WTC11 (cell line): ENCODE measurements around the gene SH3BP2. TPM values are rescaled to one million over a fixed set of nuclear protein-coding genes. Genes with fewer than 3 reads are reported as not detected.

Experiments
- ATAC-seq: fragments of 200-7000 bp; cut with Tn5 transposase; 2 replicates; pipeline ENCODE4 v1.10.0; 2021; ENCODE audit warnings: mild to moderate bottlenecking, moderate library complexity
- CTCF ChIA-PET: fragments of 300-600 bp; sonication (Branson Sonifier 250); formaldehyde crosslinking; loops from one replicate; lab custom pipeline; 2021; ENCODE audit warnings: antibody characterized with exemption; lab: Charles Lee
- POLR2A ChIA-PET: fragments of 350-600 bp; sonication (Branson Sonifier 250); formaldehyde crosslinking; loops from one replicate; lab custom pipeline; 2021; ENCODE audit warnings: antibody characterized with exemption; lab: Charles Lee
- DNase-seq: peaks from one replicate; pipeline ENCODE4 v3.0.0; 2021; ENCODE audit warnings: low spot score
- H3K27ac Mint-ChIP-seq: 2 replicates; pipeline ENCODE4 v1.8.0; 2021; ENCODE audit warnings: mixed read lengths
- H3K27me3 Mint-ChIP-seq: 2 replicates; pipeline ENCODE4 v1.8.0; 2021; ENCODE audit warnings: low read depth, mild to moderate bottlenecking, moderate library complexity, mixed read lengths
- H3K36me3 Mint-ChIP-seq: 2 replicates; pipeline ENCODE4 v1.8.0; 2021; ENCODE audit warnings: mixed read lengths
- H3K4me1 Mint-ChIP-seq: 2 replicates; pipeline ENCODE4 v1.8.0; 2022; ENCODE audit warnings: mixed read lengths
- H3K4me3 Mint-ChIP-seq: 2 replicates; pipeline ENCODE4 v1.8.0; 2021; ENCODE audit warnings: mild to moderate bottlenecking, moderate library complexity, mixed read lengths
- H3K9me3 Mint-ChIP-seq: 2 replicates; pipeline ENCODE4 v1.8.0; 2021; ENCODE audit warnings: mixed read lengths
- ATF1 ChIP-seq: sonication (generic); formaldehyde crosslinking; IDR thresholded peaks from 2 replicates; pipeline ENCODE4 v1.8.1; 2023; ENCODE audit warnings: mild to moderate bottlenecking, moderate library complexity, missing genetic modification reagents
- CBFB ChIP-seq: sonication (generic); formaldehyde crosslinking; IDR thresholded peaks from 2 replicates; pipeline ENCODE4 v1.8.1; 2022; ENCODE audit warnings: mild to moderate bottlenecking, low read depth, missing genetic modification reagents
- CREB1 ChIP-seq: sonication (generic); formaldehyde crosslinking; IDR thresholded peaks from 2 replicates; pipeline ENCODE4 v1.8.0; 2023; ENCODE audit warnings: mild to moderate bottlenecking, missing genetic modification reagents
- FOXK1 ChIP-seq: sonication (generic); formaldehyde crosslinking; IDR thresholded peaks from 2 replicates; pipeline ENCODE4 v1.8.0; 2022; ENCODE audit warnings: mild to moderate bottlenecking, moderate library complexity, missing genetic modification reagents
- GTF2I ChIP-seq: fragments of 250-450 bp; sonication (Bioruptor Pico); conservative IDR thresholded peaks from 2 replicates; pipeline ENCODE4 v1.4.0; 2021; ENCODE audit warnings: mild to moderate bottlenecking
- JUN ChIP-seq: sonication (generic); formaldehyde crosslinking; IDR thresholded peaks from 2 replicates; pipeline ENCODE4 v1.8.0; 2023; ENCODE audit warnings: mild to moderate bottlenecking, missing genetic modification reagents
- NFE2L1 ChIP-seq: sonication (generic); formaldehyde crosslinking; IDR thresholded peaks from 2 replicates; pipeline ENCODE4 v1.8.1; 2023; ENCODE audit warnings: missing genetic modification reagents
- RELA ChIP-seq: sonication (generic); formaldehyde crosslinking; IDR thresholded peaks from 2 replicates; pipeline ENCODE4 v1.8.1; 2022; ENCODE audit warnings: missing genetic modification reagents, mild to moderate bottlenecking, borderline replicate concordance
- ZBTB21 ChIP-seq: sonication (generic); formaldehyde crosslinking; IDR thresholded peaks from 2 replicates; pipeline ENCODE4 v1.8.1; 2023; ENCODE audit warnings: mild to moderate bottlenecking, missing genetic modification reagents, borderline replicate concordance
- ZNF219 ChIP-seq: sonication (generic); formaldehyde crosslinking; IDR thresholded peaks from 2 replicates; pipeline ENCODE4 v1.8.0; 2023; ENCODE audit warnings: missing genetic modification reagents, mild to moderate bottlenecking, borderline replicate concordance
- ZNF317 ChIP-seq: sonication (generic); formaldehyde crosslinking; IDR thresholded peaks from 2 replicates; pipeline ENCODE4 v1.8.1; 2023; ENCODE audit warnings: low read depth, mild to moderate bottlenecking, moderate library complexity, missing genetic modification reagents, borderline replicate concordance
- ZNF671 ChIP-seq: fragments of 250-450 bp; sonication (Bioruptor Pico); IDR thresholded peaks from 2 replicates; pipeline ENCODE4 v1.8.0; 2021; ENCODE audit warnings: mild to moderate bottlenecking
- total RNA-seq: library from RNA; stranded (reverse); gene quantifications from 3 replicates; pipeline ENCODE4 v1.2.3, GENCODE V29; 2021
- TF ChIP-seq, protein P1 (sequence below): sonication (generic); formaldehyde crosslinking; IDR thresholded peaks from 2 replicates; pipeline ENCODE4 v1.8.0; 2022; ENCODE audit warnings: mild to moderate bottlenecking, missing genetic modification reagents
- TF ChIP-seq, protein P2 (sequence below): fragments of 200-600 bp; IDR thresholded peaks from 2 replicates; pipeline ENCODE4 v1.8.0; 2022; ENCODE audit warnings: antibody characterized with exemption
- TF ChIP-seq, protein P3 (sequence below): sonication (generic); formaldehyde crosslinking; IDR thresholded peaks from 2 replicates; pipeline ENCODE4 v1.8.1; 2022; ENCODE audit warnings: missing genetic modification reagents, borderline replicate concordance
- TF ChIP-seq, protein P4 (sequence below): sonication (generic); formaldehyde crosslinking; IDR thresholded peaks from 2 replicates; pipeline ENCODE4 v1.8.1; 2023; ENCODE audit warnings: mild to moderate bottlenecking, missing genetic modification reagents
- TF ChIP-seq, protein P5 (sequence below): sonication (generic); formaldehyde crosslinking; IDR thresholded peaks from 2 replicates; pipeline ENCODE4 v1.8.1; 2023; ENCODE audit warnings: mild to moderate bottlenecking, missing genetic modification reagents, moderate library complexity
- TF ChIP-seq, protein P6 (sequence below): sonication (generic); formaldehyde crosslinking; conservative IDR thresholded peaks from 2 replicates; pipeline ENCODE4 v1.8.1; 2022; ENCODE audit warnings: mild to moderate bottlenecking, missing genetic modification reagents
- TF ChIP-seq, protein P7 (sequence below): sonication (generic); formaldehyde crosslinking; IDR thresholded peaks from 2 replicates; pipeline ENCODE4 v1.8.1; 2022; ENCODE audit warnings: mild to moderate bottlenecking, moderate library complexity, missing genetic modification reagents
- TF ChIP-seq, protein P8 (sequence below): sonication (generic); formaldehyde crosslinking; IDR thresholded peaks from 2 replicates; pipeline ENCODE4 v1.8.1; 2023; ENCODE audit warnings: mild to moderate bottlenecking, missing genetic modification reagents

The SH3BP2 gene
- total RNA-seq, 1 experiment from 2014 or later, result 49.1 TPM

DNA sequence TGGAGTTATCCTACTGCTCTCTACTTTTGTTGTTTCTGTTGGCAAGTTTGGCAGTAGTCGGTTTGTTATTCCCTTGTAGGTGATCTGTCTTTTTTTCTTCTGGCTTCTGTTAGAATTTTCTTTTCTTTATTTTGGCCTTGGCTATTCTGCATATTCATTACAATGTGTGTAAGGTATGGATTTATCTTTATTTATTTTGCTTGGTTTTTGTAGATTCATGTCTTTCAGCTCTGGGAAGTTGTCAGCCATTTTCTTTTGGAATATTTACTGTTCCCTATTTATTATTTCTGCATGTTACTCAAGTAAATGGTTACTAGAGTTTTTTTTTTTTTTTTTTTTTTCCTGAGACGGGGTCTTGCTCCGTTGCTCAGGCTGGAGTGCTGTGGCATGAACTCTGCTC lies 63.4 kb downstream of the SH3BP2 start:
- Mint-ChIP-seq H3K4me3 (no peak overlapping the region), H3K4me1 (peaks cover 29% of the 10 kb centered on the region), H3K9me3 (no peaks in the 10 kb centered on the region), H3K36me3 (peaks cover 15% of the 10 kb centered on the region; the same call in 1 of the 2 replicates), H3K27ac (no peak overlapping the region), H3K27me3 (no peaks in the 10 kb centered on the region)
- ChIA-PET CTCF (no interaction called here), POLR2A (no interaction called here)
- TF ChIP-seq CBFB (no peak), ZNF219 (CRISPR knock-in tag) (no peak)
- TF ChIP-seq, protein P1, sequence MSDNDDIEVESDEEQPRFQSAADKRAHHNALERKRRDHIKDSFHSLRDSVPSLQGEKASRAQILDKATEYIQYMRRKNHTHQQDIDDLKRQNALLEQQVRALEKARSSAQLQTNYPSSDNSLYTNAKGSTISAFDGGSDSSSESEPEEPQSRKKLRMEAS (CRISPR knock-in tag), result no peak
- DNase-seq (no peak), ATAC-seq (no peak)

DNA sequence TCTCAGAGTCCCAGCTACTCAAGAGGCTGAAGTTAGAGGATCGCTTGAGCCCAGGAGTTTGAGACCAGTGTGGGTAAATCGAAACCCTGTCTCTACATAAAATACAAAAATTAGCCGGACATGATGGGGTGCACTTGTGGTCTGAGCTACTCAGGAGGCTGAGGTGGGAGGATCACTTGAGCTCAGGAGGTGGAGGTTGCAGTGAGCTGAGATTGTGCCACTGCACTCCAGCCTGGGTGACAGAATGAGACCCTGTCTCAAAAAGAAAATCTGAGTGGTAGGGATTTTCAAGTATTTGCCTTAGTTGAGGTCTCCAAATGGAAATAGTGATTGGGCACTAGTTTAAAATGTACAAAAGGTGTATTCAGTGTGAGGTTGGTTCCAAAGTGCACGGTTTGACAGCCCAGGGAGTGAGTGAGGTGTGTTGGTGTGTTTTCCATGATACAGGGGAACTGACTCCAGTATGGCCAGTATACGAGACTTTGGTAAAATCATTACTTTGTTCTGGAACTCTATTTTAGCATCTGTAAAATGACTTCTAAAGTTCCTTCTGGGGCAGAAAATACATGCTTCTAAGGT lies 64.6 kb downstream of the SH3BP2 start:
- peaks cover 41% of the 10 kb centered on the region for H3K4me1 Mint-ChIP-seq
- no peak for ATAC-seq
- DNase-seq, result no peak
- H3K4me3 Mint-ChIP-seq, result no peak overlapping the region
- H3K9me3 Mint-ChIP-seq, result no peaks in the 10 kb centered on the region
- POLR2A ChIA-PET, result interaction anchor here (1.1 kb wide), 1 partner anchor 15 kb away, joined by 3 read pairs; no protein-coding TSS in a partner anchor
- TF ChIP-seq ZNF317 (CRISPR knock-in tag), result no peak
- TF ChIP-seq, protein P2, sequence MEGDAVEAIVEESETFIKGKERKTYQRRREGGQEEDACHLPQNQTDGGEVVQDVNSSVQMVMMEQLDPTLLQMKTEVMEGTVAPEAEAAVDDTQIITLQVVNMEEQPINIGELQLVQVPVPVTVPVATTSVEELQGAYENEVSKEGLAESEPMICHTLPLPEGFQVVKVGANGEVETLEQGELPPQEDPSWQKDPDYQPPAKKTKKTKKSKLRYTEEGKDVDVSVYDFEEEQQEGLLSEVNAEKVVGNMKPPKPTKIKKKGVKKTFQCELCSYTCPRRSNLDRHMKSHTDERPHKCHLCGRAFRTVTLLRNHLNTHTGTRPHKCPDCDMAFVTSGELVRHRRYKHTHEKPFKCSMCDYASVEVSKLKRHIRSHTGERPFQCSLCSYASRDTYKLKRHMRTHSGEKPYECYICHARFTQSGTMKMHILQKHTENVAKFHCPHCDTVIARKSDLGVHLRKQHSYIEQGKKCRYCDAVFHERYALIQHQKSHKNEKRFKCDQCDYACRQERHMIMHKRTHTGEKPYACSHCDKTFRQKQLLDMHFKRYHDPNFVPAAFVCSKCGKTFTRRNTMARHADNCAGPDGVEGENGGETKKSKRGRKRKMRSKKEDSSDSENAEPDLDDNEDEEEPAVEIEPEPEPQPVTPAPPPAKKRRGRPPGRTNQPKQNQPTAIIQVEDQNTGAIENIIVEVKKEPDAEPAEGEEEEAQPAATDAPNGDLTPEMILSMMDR, result no peak
- TF ChIP-seq, protein P3, sequence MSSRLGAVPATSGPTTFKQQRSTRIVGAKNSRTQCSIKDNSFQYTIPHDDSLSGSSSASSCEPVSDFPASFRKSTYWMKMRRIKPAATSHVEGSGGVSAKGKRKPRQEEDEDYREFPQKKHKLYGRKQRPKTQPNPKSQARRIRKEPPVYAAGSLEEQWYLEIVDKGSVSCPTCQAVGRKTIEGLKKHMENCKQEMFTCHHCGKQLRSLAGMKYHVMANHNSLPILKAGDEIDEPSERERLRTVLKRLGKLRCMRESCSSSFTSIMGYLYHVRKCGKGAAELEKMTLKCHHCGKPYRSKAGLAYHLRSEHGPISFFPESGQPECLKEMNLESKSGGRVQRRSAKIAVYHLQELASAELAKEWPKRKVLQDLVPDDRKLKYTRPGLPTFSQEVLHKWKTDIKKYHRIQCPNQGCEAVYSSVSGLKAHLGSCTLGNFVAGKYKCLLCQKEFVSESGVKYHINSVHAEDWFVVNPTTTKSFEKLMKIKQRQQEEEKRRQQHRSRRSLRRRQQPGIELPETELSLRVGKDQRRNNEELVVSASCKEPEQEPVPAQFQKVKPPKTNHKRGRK (CRISPR knock-in tag), result no peak
- TF ChIP-seq, protein P4, sequence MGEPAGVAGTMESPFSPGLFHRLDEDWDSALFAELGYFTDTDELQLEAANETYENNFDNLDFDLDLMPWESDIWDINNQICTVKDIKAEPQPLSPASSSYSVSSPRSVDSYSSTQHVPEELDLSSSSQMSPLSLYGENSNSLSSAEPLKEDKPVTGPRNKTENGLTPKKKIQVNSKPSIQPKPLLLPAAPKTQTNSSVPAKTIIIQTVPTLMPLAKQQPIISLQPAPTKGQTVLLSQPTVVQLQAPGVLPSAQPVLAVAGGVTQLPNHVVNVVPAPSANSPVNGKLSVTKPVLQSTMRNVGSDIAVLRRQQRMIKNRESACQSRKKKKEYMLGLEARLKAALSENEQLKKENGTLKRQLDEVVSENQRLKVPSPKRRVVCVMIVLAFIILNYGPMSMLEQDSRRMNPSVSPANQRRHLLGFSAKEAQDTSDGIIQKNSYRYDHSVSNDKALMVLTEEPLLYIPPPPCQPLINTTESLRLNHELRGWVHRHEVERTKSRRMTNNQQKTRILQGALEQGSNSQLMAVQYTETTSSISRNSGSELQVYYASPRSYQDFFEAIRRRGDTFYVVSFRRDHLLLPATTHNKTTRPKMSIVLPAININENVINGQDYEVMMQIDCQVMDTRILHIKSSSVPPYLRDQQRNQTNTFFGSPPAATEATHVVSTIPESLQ (CRISPR knock-in tag), result no peak
- TF ChIP-seq, protein P5, sequence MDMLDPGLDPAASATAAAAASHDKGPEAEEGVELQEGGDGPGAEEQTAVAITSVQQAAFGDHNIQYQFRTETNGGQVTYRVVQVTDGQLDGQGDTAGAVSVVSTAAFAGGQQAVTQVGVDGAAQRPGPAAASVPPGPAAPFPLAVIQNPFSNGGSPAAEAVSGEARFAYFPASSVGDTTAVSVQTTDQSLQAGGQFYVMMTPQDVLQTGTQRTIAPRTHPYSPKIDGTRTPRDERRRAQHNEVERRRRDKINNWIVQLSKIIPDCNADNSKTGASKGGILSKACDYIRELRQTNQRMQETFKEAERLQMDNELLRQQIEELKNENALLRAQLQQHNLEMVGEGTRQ (CRISPR knock-in tag), result no peak
- TF ChIP-seq, all 79 proteins: peak for 0
- H3K27me3 Mint-ChIP-seq, result no peaks in the 10 kb centered on the region
- no peak overlapping the region for H3K27ac Mint-ChIP-seq
- CTCF ChIA-PET, result no interaction called here
- peaks cover 15% of the 10 kb centered on the region; the same call in 1 of the 2 replicates for H3K36me3 Mint-ChIP-seq

DNA sequence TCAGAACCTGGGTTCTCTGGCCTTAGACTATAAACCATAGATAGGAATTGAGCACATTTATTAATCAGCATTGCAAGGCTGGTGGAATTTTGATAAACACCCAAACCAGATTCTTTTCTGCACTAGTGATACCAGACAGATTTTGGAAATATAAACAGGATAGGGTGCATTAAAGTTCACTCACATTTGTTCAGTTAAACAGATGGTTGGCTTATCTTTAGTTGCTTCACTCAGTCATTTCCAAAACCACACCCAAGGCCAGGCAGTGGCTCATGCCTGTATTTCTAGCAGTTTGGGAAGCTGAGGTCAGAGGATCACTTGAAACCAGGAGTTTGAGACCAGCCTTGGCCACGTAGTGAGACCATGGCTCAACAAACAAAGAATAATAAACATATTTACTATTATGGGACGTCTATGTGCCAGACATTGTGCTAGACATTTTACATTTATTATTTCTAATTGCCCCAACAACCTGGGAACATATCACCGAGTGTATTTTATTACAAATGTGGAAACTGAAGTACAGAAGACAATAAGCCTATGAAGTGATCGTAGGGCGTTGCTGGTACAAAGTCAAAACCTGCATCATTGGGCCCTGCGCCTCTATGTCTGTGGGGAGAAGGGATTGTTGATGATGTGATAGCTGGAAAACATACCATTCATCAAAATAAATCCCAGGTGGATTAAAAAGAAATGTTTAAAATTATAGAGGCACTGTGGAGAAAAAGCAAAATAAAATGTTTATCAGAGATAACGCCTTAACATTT lies 65.7 kb downstream of the SH3BP2 start:
- DNase-seq, result no peak
- no peaks in the 10 kb centered on the region for H3K27me3 Mint-ChIP-seq
- ChIA-PET CTCF (no interaction called here), POLR2A (no interaction called here)
- peaks cover 46% of the 10 kb centered on the region for H3K4me1 Mint-ChIP-seq
- no peaks in the 10 kb centered on the region for H3K9me3 Mint-ChIP-seq
- ATAC-seq, result no peak
- peak overlapping the region; percentile 76; the same call in 1 of the 2 replicates for H3K27ac Mint-ChIP-seq
- H3K36me3 Mint-ChIP-seq, result peaks cover 13% of the 10 kb centered on the region; the same call in 1 of the 2 replicates
- no peak overlapping the region for H3K4me3 Mint-ChIP-seq
- TF ChIP-seq FOXK1 (CRISPR knock-in tag), result no peak
- no peak for TF ChIP-seq ATF1 (CRISPR knock-in tag)
- no peak for TF ChIP-seq RELA
- no peak for TF ChIP-seq ZNF671 (CRISPR knock-in tag)
- TF ChIP-seq, protein P6, sequence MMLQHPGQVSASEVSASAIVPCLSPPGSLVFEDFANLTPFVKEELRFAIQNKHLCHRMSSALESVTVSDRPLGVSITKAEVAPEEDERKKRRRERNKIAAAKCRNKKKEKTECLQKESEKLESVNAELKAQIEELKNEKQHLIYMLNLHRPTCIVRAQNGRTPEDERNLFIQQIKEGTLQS (CRISPR knock-in tag), result no peak
- TF ChIP-seq JUN (CRISPR knock-in tag), result no peak
- TF ChIP-seq, protein P7, sequence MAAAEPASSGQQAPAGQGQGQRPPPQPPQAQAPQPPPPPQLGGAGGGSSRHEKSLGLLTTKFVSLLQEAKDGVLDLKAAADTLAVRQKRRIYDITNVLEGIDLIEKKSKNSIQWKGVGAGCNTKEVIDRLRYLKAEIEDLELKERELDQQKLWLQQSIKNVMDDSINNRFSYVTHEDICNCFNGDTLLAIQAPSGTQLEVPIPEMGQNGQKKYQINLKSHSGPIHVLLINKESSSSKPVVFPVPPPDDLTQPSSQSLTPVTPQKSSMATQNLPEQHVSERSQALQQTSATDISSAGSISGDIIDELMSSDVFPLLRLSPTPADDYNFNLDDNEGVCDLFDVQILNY (CRISPR knock-in tag), result no peak
- TF ChIP-seq NFE2L1, result no peak
- TF ChIP-seq GTF2I (CRISPR knock-in tag), result no peak
- no peak for TF ChIP-seq ZBTB21 (CRISPR knock-in tag)
- TF ChIP-seq, protein P1 (CRISPR knock-in tag), result no peak
- TF ChIP-seq, protein P8, sequence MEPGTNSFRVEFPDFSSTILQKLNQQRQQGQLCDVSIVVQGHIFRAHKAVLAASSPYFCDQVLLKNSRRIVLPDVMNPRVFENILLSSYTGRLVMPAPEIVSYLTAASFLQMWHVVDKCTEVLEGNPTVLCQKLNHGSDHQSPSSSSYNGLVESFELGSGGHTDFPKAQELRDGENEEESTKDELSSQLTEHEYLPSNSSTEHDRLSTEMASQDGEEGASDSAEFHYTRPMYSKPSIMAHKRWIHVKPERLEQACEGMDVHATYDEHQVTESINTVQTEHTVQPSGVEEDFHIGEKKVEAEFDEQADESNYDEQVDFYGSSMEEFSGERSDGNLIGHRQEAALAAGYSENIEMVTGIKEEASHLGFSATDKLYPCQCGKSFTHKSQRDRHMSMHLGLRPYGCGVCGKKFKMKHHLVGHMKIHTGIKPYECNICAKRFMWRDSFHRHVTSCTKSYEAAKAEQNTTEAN, result no peak
- TF ChIP-seq CREB1 (CRISPR knock-in tag), result no peak
